ENCODE results near the gene MED12L.

The MED12L gene

GRCh38 chr3:151468284-151468917, 382.9 kb downstream of the MED12L start:
- TF ChIP-seq CTCF (IDR thresholded peaks at IDR 0.05; ENCODE audit: low read depth, low read length, missing control alignments) = peak; percentile 94
- H3K4me3 ChIP-seq (replicated peaks; ENCODE audit: low read depth, low read length) = no peak overlapping the region
- peak; percentile 58 for DNase-seq (ENCODE audit: extremely low read depth, low read depth)

DNA sequence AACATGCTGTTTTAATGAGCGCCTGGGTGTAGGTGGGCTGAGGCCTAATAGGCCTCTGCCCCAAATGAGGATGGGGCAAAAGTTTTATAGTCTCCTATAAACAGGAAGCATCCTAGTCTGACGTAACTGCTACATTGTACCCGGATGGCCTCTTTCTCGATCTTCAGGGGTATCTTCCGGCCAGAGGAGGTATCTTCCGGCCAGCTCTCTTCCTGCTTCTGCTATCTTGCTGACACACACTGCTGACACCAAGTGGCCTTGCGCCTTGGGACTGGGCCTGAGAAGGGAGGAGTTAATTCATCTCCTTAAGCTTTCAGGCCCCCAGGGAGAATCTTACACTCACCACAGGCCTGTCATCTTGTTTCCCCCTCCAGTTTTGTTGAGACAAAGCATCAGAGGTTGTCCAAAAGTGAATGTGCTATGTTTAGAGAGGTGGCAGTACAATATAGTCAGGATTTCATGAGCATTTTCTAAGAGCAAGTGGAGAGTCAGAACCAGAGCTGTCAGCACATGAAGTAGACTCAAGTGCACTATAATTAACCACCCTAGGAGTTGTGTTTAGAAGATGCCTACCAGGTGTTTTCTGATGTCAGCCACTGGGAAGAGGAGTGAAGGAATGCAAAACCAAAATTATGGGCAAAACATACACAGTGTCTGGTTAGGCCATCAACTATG, 391.0 kb downstream of the MED12L start:
- H3K4me3 ChIP-seq (replicated peaks; ENCODE audit: low read depth, low read length) = no peak overlapping the region
- DNase-seq (ENCODE audit: extremely low read depth, low read depth) = no peak
- TF ChIP-seq CTCF (IDR thresholded peaks at IDR 0.05; ENCODE audit: low read depth, low read length, missing control alignments) = no peak

DNA sequence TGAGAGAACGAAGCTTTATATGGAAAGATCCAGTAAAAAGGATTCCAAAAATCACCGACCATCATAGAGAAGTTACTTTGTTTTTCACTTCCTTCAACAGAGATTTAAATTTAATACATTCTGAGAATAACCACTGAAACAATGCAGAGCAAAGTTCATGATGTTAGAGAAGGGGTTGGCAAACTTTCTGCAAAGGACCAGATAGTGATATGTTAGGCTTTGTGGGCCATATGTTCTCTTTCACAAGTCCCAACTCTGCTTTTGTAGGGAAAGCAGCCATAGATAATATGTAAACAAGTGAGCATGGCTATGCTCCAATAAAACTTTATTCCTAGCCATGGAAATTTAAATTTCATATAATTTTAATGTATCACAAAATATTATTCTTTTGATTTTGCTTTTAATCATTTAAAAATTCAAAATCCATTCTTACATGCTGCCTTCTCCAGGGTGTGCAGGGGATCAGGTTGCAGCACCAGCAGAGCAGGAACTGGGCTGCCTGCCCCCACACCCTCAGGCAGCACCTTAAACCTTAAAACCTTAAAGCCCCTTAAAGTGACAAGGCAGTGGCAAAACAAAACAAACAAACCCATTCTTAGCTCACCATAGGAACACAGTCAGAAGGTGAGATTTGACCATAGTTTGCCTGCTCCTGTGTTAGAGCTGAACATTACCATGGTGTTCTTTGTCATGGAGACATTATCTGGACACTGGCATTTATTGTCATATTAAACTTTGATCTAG, 392.3 kb downstream of the MED12L start:
- TF ChIP-seq CTCF (IDR thresholded peaks at IDR 0.05; ENCODE audit: low read depth, low read length, missing control alignments) = no peak
- no peak overlapping the region for H3K4me3 ChIP-seq (replicated peaks; ENCODE audit: low read depth, low read length)
- no peak for DNase-seq (ENCODE audit: extremely low read depth, low read depth)

DNA sequence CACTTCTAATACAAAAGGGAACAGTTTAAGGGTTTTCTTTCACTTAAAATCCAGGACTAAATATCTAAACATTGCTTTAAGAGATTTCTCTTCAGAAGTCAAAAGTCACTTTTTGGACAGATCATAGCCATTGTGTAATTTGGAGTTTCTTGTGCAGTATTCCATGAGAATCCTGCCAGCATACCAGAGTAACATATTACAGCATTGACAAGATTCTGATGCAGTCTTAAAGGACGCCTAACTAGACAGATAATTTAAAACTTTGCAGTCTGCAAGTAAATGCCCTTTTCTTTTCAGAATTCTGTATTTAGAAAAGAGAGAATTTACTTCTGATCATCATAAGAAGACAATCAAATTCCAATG, 392.9 kb downstream of the MED12L start:
- TF ChIP-seq CTCF (IDR thresholded peaks at IDR 0.05; ENCODE audit: low read depth, low read length, missing control alignments) = no peak
- no peak for DNase-seq (ENCODE audit: extremely low read depth, low read depth)
- no peak overlapping the region for H3K4me3 ChIP-seq (replicated peaks; ENCODE audit: low read depth, low read length)

DNA sequence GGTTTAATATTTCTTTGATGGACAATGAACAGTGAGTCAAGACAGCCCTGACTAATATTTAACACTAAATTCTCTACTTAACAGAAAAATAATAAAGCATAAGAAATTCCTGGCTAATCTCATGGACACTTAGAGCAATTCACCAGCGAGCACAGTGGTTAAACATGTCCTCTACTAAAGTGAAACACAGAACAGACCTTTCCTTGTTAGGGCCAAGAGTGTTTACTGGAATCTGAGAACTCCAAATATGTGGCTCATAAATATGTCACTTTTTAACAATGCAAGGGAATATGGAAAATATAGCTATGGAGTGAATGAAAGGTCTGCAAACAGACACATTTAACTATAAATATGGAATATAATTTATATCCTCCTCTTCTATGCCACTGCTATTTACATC, 394.0 kb downstream of the MED12L start:
- no peak for DNase-seq (ENCODE audit: extremely low read depth, low read depth)
- H3K4me3 ChIP-seq (replicated peaks; ENCODE audit: low read depth, low read length) = no peak overlapping the region
- TF ChIP-seq CTCF (IDR thresholded peaks at IDR 0.05; ENCODE audit: low read depth, low read length, missing control alignments) = no peak

DNA sequence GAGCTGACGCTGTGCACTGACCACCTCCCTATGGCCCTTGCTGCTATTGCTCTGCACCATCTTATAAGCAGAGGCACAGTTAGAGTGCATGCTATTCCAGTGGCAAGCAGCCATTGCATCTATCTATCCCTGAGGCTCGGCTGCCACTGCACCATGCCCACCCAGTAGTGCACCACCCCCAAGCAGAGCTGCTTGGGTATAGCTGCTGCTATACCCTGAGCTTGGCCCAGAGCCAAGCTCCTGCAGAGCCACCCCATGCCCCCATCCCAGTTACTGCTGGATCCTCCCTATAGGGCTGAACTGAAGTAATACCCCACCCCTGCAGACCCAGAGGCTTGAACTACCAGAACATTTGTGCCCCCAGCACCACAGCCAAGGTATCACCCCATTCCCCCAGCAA, 395.0 kb downstream of the MED12L start:
- DNase-seq (ENCODE audit: extremely low read depth, low read depth) = no peak
- no peak for TF ChIP-seq CTCF (IDR thresholded peaks at IDR 0.05; ENCODE audit: low read depth, low read length, missing control alignments)
- H3K4me3 ChIP-seq (replicated peaks; ENCODE audit: low read depth, low read length) = no peak overlapping the region
